CD14-positive monocyte (primary cell): Measurements from ENCODE around the gene RBMS1. TPM values are rescaled to one million over a fixed set of nuclear protein-coding genes. Genes with fewer than 3 reads are reported as not detected.

ENCODE experiments used
- DNase-seq, 3 donors: peaks; one replicate each; pipeline ENCODE4 v3.0.0-alpha.2; 2011 to 2022
- H2AFZ ChIP-seq: 2 replicates; pipeline ENCODE4 v1.6.0; 2012; ENCODE audit warnings: mild to moderate bottlenecking, low read depth, low read length, inconsistent platforms; ENCODE audit not compliant: insufficient read depth, poor library complexity, severe bottlenecking
- H3K27ac ChIP-seq, 2 donors: 1 replicate in 1 of 2; 2 replicates in 1 of 2; pipeline ENCODE4 v1.5.1; 2012 to 2013; ENCODE audit warnings: low read length in 2 of 2, control low read depth in 1 of 2, inconsistent platforms in 1 of 2, low read depth in 1 of 2, mild to moderate bottlenecking in 1 of 2
- H3K27me3 ChIP-seq, 2 donors: one replicate each; pipeline versions ENCODE4 v1.6.0 to v1.6.1; 2011 to 2013; ENCODE audit warnings: low read length in 2 of 2; ENCODE audit not compliant: control insufficient read depth in 2 of 2, insufficient read depth in 2 of 2
- H3K36me3 ChIP-seq, 2 donors: replicated peaks in 1 of 2; 1 replicate in 1 of 2; 2 replicates in 1 of 2; pipeline versions ENCODE4 v1.5.1 to v1.6.1; 2012 to 2013; ENCODE audit warnings: low read length in 2 of 2, control low read depth in 1 of 2, inconsistent platforms in 1 of 2, mild to moderate bottlenecking in 1 of 2; ENCODE audit not compliant: insufficient read depth in 2 of 2, control insufficient read depth in 1 of 2
- H3K4me1 ChIP-seq, 2 donors: 1 replicate in 1 of 2; 2 replicates in 1 of 2; pipeline versions ENCODE4 v1.5.1 to v1.6.1; 2012 to 2013; ENCODE audit warnings: low read length in 2 of 2, control low read depth in 1 of 2, inconsistent platforms in 1 of 2, mild to moderate bottlenecking in 1 of 2, moderate library complexity in 1 of 2; ENCODE audit not compliant: insufficient read depth in 2 of 2, control insufficient read depth in 1 of 2
- H3K4me2 ChIP-seq: replicated peaks from 2 replicates; pipeline ENCODE3; 2012; ENCODE audit warnings: low read length, moderate library complexity, mild to moderate bottlenecking; ENCODE audit not compliant: poor library complexity, severe bottlenecking; ENCODE audit errors: extremely low read depth
- H3K4me3 ChIP-seq, 3 experiments: fragments of 200-600 bp in 1 of 3; sonication (generic) in 1 of 3; replicated peaks in 1 of 3; 1 replicate in 2 of 3; 2 replicates in 1 of 3; pipeline ENCODE4 v1.5.1; 2011 to 2013; ENCODE audit warnings: low read length in 3 of 3, mild to moderate bottlenecking in 3 of 3, control low read depth in 2 of 3, low read depth in 2 of 3, inconsistent platforms in 1 of 3, moderate library complexity in 1 of 3
- H3K79me2 ChIP-seq: 2 replicates; pipeline ENCODE4 v1.6.0; 2012; ENCODE audit warnings: mild to moderate bottlenecking, control low read depth, inconsistent platforms, low read length, moderate library complexity; ENCODE audit not compliant: insufficient read depth
- H3K9ac ChIP-seq: 2 replicates; pipeline ENCODE4 v1.6.0; 2017; ENCODE audit warnings: low read length, mild to moderate bottlenecking; ENCODE audit not compliant: insufficient read depth, poor library complexity, severe bottlenecking
- H3K9me3 ChIP-seq, 2 donors: replicated peaks in 1 of 2; 1 replicate in 1 of 2; 2 replicates in 1 of 2; pipeline versions ENCODE4 v1.5.1 to v1.6.1; 2012 to 2013; ENCODE audit warnings: low read length in 2 of 2, control low read depth in 1 of 2; ENCODE audit not compliant: control insufficient read depth in 1 of 2, insufficient read depth in 1 of 2
- H4K20me1 ChIP-seq: 2 replicates; pipeline ENCODE4 v1.6.0; 2012; ENCODE audit warnings: mild to moderate bottlenecking, low read length, control low read depth, moderate library complexity; ENCODE audit not compliant: insufficient read depth
- H3K27ac Mint-ChIP-seq, 7 donors: one replicate each; pipeline ENCODE4 v1.8.0; 2020; ENCODE audit warnings: mild to moderate bottlenecking in 7 of 7, mixed read lengths in 7 of 7, moderate library complexity in 6 of 7, inconsistent platforms in 2 of 7
- H3K27me3 Mint-ChIP-seq, 3 donors: one replicate each; pipeline ENCODE4 v1.8.0; 2021 to 2022; ENCODE audit warnings: low read depth in 3 of 3, mild to moderate bottlenecking in 3 of 3, mixed read lengths in 3 of 3, moderate library complexity in 3 of 3, inconsistent platforms in 1 of 3
- H3K36me3 Mint-ChIP-seq, 2 donors: one replicate each; pipeline ENCODE4 v1.8.0; 2020; ENCODE audit warnings: mixed read lengths in 2 of 2, inconsistent platforms in 1 of 2, mild to moderate bottlenecking in 1 of 2
- H3K4me1 Mint-ChIP-seq: one replicate; pipeline ENCODE4 v1.8.0; 2020; ENCODE audit warnings: mild to moderate bottlenecking, mixed read lengths
- H3K4me3 Mint-ChIP-seq, 2 donors: one replicate each; pipeline ENCODE4 v1.8.0; 2020; ENCODE audit warnings: mild to moderate bottlenecking in 2 of 2, mixed read lengths in 2 of 2, moderate library complexity in 1 of 2
- H3K9me3 Mint-ChIP-seq, 7 donors: one replicate each; pipeline ENCODE4 v1.8.0; 2020 to 2022; ENCODE audit warnings: mixed read lengths in 7 of 7, mild to moderate bottlenecking in 6 of 7, moderate library complexity in 6 of 7, inconsistent platforms in 2 of 7
- CTCF ChIP-seq: fragments of 200-600 bp; IDR thresholded peaks from one replicate; pipeline ENCODE4 v1.8.0; 2022; ENCODE audit warnings: antibody characterized with exemption, mild to moderate bottlenecking
- WGBS: methylation state at CpG from one replicate; pipeline ENCODE4 v1.1.5; 2013; ENCODE audit warnings: missing lambda C conversion rate; ENCODE audit not compliant: insufficient coverage; 5-methylcytosine and 5-hydroxymethylcytosine counted together
- intact Hi-C, 2 donors: fragments of 100-400 bp; cut with micrococcal nuclease; formaldehyde crosslinking; loops; one replicate each; pipeline versions ENCODE4 v1.15.0 to v1.15.1; 2023
- polyA plus RNA-seq, 3 donors: library from polyadenylated mRNA; depleted of rRNA in 1 of 3; unstranded in 2 of 3; stranded (reverse) in 1 of 3; fragments of 300-500 nt in 2 of 3; fragments of >200 nt in 1 of 3; fragmentation: Illumina TruSeq in 2 of 3; gene quantifications; 1 replicate in 2 of 3; 2 replicates in 1 of 3; pipeline ENCODE4 v1.2.3, GENCODE V29; 2012 to 2021

Gene RBMS1
- polyA plus RNA-seq, 3 donors: 88.2 to 91.2 (median 89.4) TPM

- no peak overlapping the region for H3K4me3 ChIP-seq
- H3K4me1 ChIP-seq: peaks cover 98 to 100% of the 10 kb centered on the region in 2 donors
- H3K4me2 ChIP-seq: no peak overlapping the region
- H3K4me3 Mint-ChIP-seq: no peak overlapping the region
- peaks cover 0 to 1% (median 0%) of the 10 kb centered on the region in 7 donors for H3K9me3 Mint-ChIP-seq
- no peaks in the 10 kb centered on the region for H3K27me3 ChIP-seq
- peaks cover 64% of the 10 kb centered on the region for H4K20me1 ChIP-seq
- TF ChIP-seq CTCF: no peak
- H3K36me3 ChIP-seq: no peaks in the 10 kb centered on the region
- no peaks in the 10 kb centered on the region for H3K27me3 Mint-ChIP-seq
- 40% methylated on average over 2 of the region's 6 CpGs for WGBS
- no peak overlapping the region for H3K9ac ChIP-seq
- H3K9me3 ChIP-seq: no peaks in the 10 kb centered on the region
- DNase-seq: no peak
- intact Hi-C loops: no loop called here
- peaks cover 95% of the 10 kb centered on the region for H3K4me1 Mint-ChIP-seq
- peaks cover 97% of the 10 kb centered on the region for H3K79me2 ChIP-seq
- no peak overlapping the region for H2AFZ ChIP-seq
- H3K27ac ChIP-seq: peak overlapping the region in 1 of 2 donors; percentile 84
- H3K27ac Mint-ChIP-seq: peak overlapping the region in 6 of 7 donors; percentile 7 to 93 (median 81)
- peaks cover 6 to 11% of the 10 kb centered on the region in 2 donors for H3K36me3 Mint-ChIP-seq
These were observed 116.2 kb downstream of the RBMS1 start for GRCh38 chr2:160377204-160377995.

GRCh38 chr2:160376576-160376975 lies 117.0 kb downstream of the RBMS1 start:
- Mint-ChIP-seq H3K27ac (peak overlapping the region in 6 of 7 donors; percentile 68 to 93 (median 81)), H3K4me3 (no peak overlapping the region), H3K9me3 (peaks cover 0 to 1% (median 0%) of the 10 kb centered on the region in 7 donors), H3K4me1 (peaks cover 95% of the 10 kb centered on the region), H3K36me3 (peaks cover 6 to 11% of the 10 kb centered on the region in 2 donors), H3K27me3 (no peaks in the 10 kb centered on the region)
- no peak overlapping the region for H2AFZ ChIP-seq
- no peak overlapping the region for H3K4me3 ChIP-seq
- peaks cover 99% of the 10 kb centered on the region for H3K79me2 ChIP-seq
- H4K20me1 ChIP-seq: peaks cover 65% of the 10 kb centered on the region
- DNase-seq: no peak
- no peaks in the 10 kb centered on the region for H3K27me3 ChIP-seq
- H3K4me1 ChIP-seq: peaks cover 98 to 100% of the 10 kb centered on the region in 2 donors
- intact Hi-C loops: no loop called here
- H3K27ac ChIP-seq: peak overlapping the region; percentile 45 to 52
- TF ChIP-seq CTCF: no peak
- H3K9me3 ChIP-seq: no peaks in the 10 kb centered on the region
- peak overlapping the region; percentile 61 for H3K4me2 ChIP-seq
- H3K36me3 ChIP-seq: no peaks in the 10 kb centered on the region
- H3K9ac ChIP-seq: no peak overlapping the region
- WGBS: no CpG with 5 or more reads among the region's 4 CpGs
